ENCODE data around the gene SCRN1.
"Not testable (repeated sequence)": the region's sequence is repeated elsewhere in the genome, so short reads cannot be mapped to it uniquely, and the experiment has no call there.

SCRN1 gene

GRCh38 chr7:29965030-29965429, 24.6 kb downstream of the SCRN1 start:
- no peak for DNase-seq

- DNase-seq, result no peak
Observed at GRCh38 chr7:29962035-29962434, 27.6 kb downstream of the SCRN1 start.

- not testable (repeated sequence) for DNase-seq
Observed at GRCh38 chr7:29961611-29962010, 28.0 kb downstream of the SCRN1 start.

GRCh38 chr7:29958667-29959358, 30.8 kb downstream of the SCRN1 start:
- DNase-seq, result no peak

- DNase-seq, result no peak
Observed at GRCh38 chr7:29957521-29958310, 31.9 kb downstream of the SCRN1 start.

GRCh38 chr7:29956487-29956836, 33.1 kb downstream of the SCRN1 start:
- DNase-seq, result no peak

GRCh38 chr7:29955799-29956486, 33.7 kb downstream of the SCRN1 start:
- no peak for DNase-seq

- DNase-seq, result no peak
Observed at GRCh38 chr7:29955075-29955792, 34.4 kb downstream of the SCRN1 start.

- no peak for DNase-seq
Observed at GRCh38 chr7:29953726-29954347, 35.8 kb downstream of the SCRN1 start.

- no peak for DNase-seq
Observed at GRCh38 chr7:29951206-29951605, 38.4 kb downstream of the SCRN1 start.

- no peak for DNase-seq
Observed at GRCh38 chr7:29950480-29950879, 39.1 kb downstream of the SCRN1 start.

GRCh38 chr7:29948587-29948986, 41.0 kb downstream of the SCRN1 start:
- DNase-seq, result no peak

- DNase-seq, result no peak
Observed at GRCh38 chr7:29946428-29947186, 43.0 kb downstream of the SCRN1 start.

- no peak for DNase-seq
Observed at GRCh38 chr7:29945259-29945809, 44.3 kb downstream of the SCRN1 start.

GRCh38 chr7:29940199-29940598, 49.4 kb downstream of the SCRN1 start:
- DNase-seq, result no peak

- no peak for DNase-seq
Observed at GRCh38 chr7:29937132-29937531, 52.5 kb downstream of the SCRN1 start.

GRCh38 chr7:29935111-29935510, 54.5 kb downstream of the SCRN1 start:
- no peak for DNase-seq

GRCh38 chr7:29929018-29929807, 60.4 kb downstream of the SCRN1 start:
- no peak for DNase-seq

GRCh38 chr7:29926741-29927140, 62.9 kb downstream of the SCRN1 start:
- DNase-seq, result no peak

GRCh38 chr7:29926216-29926615, 63.4 kb downstream of the SCRN1 start:
- DNase-seq, result no peak

- no peak for DNase-seq
Observed at GRCh38 chr7:29924684-29925083, 64.9 kb downstream of the SCRN1 start.

Measured in DMS153 (cell line).